Measurements from ENCODE around the gene CPEB3. TPM values are rescaled to one million over a fixed set of nuclear protein-coding genes. Genes with fewer than 3 reads are reported as not detected.
"Not testable (repeated sequence)": the region's sequence is repeated elsewhere in the genome, so short reads cannot be mapped to it uniquely, and the experiment has no call there.

CPEB3 gene
- total and polyA plus RNA-seq, 9 of the 15 experiments (the other 6 are each of a cell fraction or from before 2014, with no cell fraction given), result 0.15 to 1.2 (median 0.51) TPM

DNA sequence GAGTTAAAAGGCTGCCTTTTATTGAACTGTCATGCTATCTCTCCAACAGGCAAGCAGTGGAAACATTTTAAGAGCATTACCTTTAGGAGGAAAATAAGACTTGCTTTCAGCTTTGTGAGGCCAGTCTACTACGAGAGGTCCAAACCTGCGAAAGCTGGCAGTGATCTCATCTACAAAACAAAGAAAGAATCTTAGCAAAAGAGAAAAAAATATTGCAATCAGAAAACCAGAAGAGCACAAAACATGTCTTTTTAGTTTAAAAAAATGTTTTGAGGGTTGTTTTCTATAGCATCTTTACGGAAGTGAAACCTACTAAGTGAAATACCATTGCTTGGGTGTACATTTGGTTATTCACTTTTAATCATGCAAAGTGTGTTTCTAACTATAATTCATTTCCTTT is 147.9 kb downstream of the CPEB3 start:
- Histone ChIP-seq H3K4me2 (ENCODE audit: insufficient read depth, low read length) (no peak overlapping the region), H3K4me3 (no peak overlapping the region)

DNA sequence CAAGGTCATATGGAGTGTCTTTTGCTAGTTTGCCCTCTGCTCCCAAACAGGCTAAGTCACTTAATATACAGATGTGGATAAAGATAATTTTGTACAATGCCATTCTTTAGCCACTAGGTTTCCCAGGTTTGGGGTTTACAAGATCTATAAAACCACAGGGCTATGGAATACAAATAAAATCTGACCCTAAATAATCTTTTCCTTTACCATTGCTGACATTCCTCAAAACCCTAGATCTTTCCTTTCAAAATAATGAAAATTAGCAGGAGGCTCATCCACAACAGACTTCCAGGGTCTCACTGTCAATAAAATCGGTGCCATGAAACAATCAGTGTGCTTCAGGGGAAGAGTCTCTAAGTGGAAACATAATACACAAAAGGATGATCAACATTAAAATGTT is 148.4 kb downstream of the CPEB3 start:
- DNase-seq (ENCODE audit: extremely low read depth in 1 of 4, low spot score in 3 of 4) (no peak), ATAC-seq (no peak), FAIRE-seq (no peak)
- H3K4me2 ChIP-seq (ENCODE audit: insufficient read depth, low read length), result no peak overlapping the region
- H3K27me3 ChIP-seq (ENCODE audit: control insufficient read depth in 2 of 2, insufficient read depth in 2 of 2, low read length in 2 of 2), result no peaks in the 10 kb centered on the region
- H3K9ac ChIP-seq (ENCODE audit: insufficient read depth in 1 of 2, low read depth in 2 of 2, low read length in 2 of 2), result no peak overlapping the region
- no peak overlapping the region for H3K4me3 ChIP-seq
- TF ChIP-seq, protein P1, sequence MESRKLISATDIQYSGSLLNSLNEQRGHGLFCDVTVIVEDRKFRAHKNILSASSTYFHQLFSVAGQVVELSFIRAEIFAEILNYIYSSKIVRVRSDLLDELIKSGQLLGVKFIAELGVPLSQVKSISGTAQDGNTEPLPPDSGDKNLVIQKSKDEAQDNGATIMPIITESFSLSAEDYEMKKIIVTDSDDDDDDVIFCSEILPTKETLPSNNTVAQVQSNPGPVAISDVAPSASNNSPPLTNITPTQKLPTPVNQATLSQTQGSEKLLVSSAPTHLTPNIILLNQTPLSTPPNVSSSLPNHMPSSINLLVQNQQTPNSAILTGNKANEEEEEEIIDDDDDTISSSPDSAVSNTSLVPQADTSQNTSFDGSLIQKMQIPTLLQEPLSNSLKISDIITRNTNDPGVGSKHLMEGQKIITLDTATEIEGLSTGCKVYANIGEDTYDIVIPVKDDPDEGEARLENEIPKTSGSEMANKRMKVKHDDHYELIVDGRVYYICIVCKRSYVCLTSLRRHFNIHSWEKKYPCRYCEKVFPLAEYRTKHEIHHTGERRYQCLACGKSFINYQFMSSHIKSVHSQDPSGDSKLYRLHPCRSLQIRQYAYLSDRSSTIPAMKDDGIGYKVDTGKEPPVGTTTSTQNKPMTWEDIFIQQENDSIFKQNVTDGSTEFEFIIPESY (CRISPR knock-in tag; IDR thresholded peaks at IDR 0.05), result no peak
- no peak for TF ChIP-seq HOXB6 (CRISPR knock-in tag; IDR thresholded peaks at IDR 0.05; ENCODE audit: borderline replicate concordance)
- TF ChIP-seq ZNF699 (CRISPR knock-in tag; IDR thresholded peaks at IDR 0.05; ENCODE audit: insufficient replicate concordance), result no peak
- no peak for TF ChIP-seq XRCC3 (IDR thresholded peaks at IDR 0.05)
- TF ChIP-seq BRD9 (IDR thresholded peaks at IDR 0.05; ENCODE audit: low read depth, partially characterized antibody), result no peak
- H3K9me3 ChIP-seq (replicated peaks; ENCODE audit: control insufficient read depth, insufficient read depth, low read depth, low read length), result no peaks in the 10 kb centered on the region
- H3K4me1 ChIP-seq (replicated peaks in 1 of 2; ENCODE audit: control insufficient read depth in 2 of 2, insufficient read depth in 2 of 2, low read length in 2 of 2), result no peaks in the 10 kb centered on the region
- H3K27ac ChIP-seq (ENCODE audit: extremely low read depth, low read depth, low read length), result no peak overlapping the region
- ChIA-PET CTCF (ENCODE audit: low intra/inter-chr PET ratio) (no interaction called here), POLR2A (no interaction called here)
- H3K79me2 ChIP-seq (ENCODE audit: control insufficient read depth, insufficient read depth, low read length), result no peaks in the 10 kb centered on the region
- intact Hi-C loops (cut with micrococcal nuclease) (no loop called here), in situ Hi-C loops (cut with MboI) (no loop called here)
- H3K9me1 ChIP-seq (ENCODE audit: control insufficient read depth, insufficient read depth, low read length), result no peaks in the 10 kb centered on the region
- no peaks in the 10 kb centered on the region for H4K20me1 ChIP-seq (replicated peaks; ENCODE audit: control insufficient read depth, insufficient read depth, low read length)
- 20% methylated on average over 1 of the region's 1 CpG for WGBS (ENCODE audit: insufficient coverage, low coverage, missing lambda C conversion rate)
- no peak overlapping the region for H2AFZ ChIP-seq (ENCODE audit: low read depth, low read length)
- BruUV-seq (replicated peaks), result no TSS peak
- no peaks in the 10 kb centered on the region for H3K36me3 ChIP-seq (ENCODE audit: control insufficient read depth, insufficient read depth, low read length)

More for the DNA sequence above, 147.9 kb downstream of the CPEB3 start:
- FAIRE-seq (no peak), ATAC-seq (no peak), DNase-seq (ENCODE audit: extremely low read depth in 1 of 4, low spot score in 3 of 4) (no peak)
- no peaks in the 10 kb centered on the region for H3K27me3 ChIP-seq (ENCODE audit: control insufficient read depth in 2 of 2, insufficient read depth in 2 of 2, low read length in 2 of 2)
- no peak overlapping the region for H2AFZ ChIP-seq (ENCODE audit: low read depth, low read length)
- intact Hi-C loops (cut with micrococcal nuclease), result no loop called here
- no peak overlapping the region for H3K9ac ChIP-seq (ENCODE audit: insufficient read depth in 1 of 2, low read depth in 2 of 2, low read length in 2 of 2)
- H3K9me3 ChIP-seq (replicated peaks; ENCODE audit: control insufficient read depth, insufficient read depth, low read depth, low read length), result no peaks in the 10 kb centered on the region
- BruUV-seq (replicated peaks), result no TSS peak
- no peaks in the 10 kb centered on the region for H3K4me1 ChIP-seq (replicated peaks in 1 of 2; ENCODE audit: control insufficient read depth in 2 of 2, insufficient read depth in 2 of 2, low read length in 2 of 2)
- H4K20me1 ChIP-seq (replicated peaks; ENCODE audit: control insufficient read depth, insufficient read depth, low read length), result no peaks in the 10 kb centered on the region
- TF ChIP-seq NR4A1 (CRISPR knock-in tag; IDR thresholded peaks at IDR 0.05) (no peak), NR4A1 (tag; IDR thresholded peaks at IDR 0.05) (no peak)
- in situ Hi-C loops (cut with MboI), result no loop called here
- no peak overlapping the region for H3K27ac ChIP-seq (ENCODE audit: extremely low read depth, low read depth, low read length)
- WGBS (ENCODE audit: insufficient coverage, low coverage, missing lambda C conversion rate), result 64% methylated on average over 3 of the region's 3 CpGs
- ChIA-PET POLR2A (no interaction called here), CTCF (ENCODE audit: low intra/inter-chr PET ratio) (no interaction called here)
- no peaks in the 10 kb centered on the region for H3K36me3 ChIP-seq (ENCODE audit: control insufficient read depth, insufficient read depth, low read length)
- H3K79me2 ChIP-seq (ENCODE audit: control insufficient read depth, insufficient read depth, low read length), result no peaks in the 10 kb centered on the region
- H3K9me1 ChIP-seq (ENCODE audit: control insufficient read depth, insufficient read depth, low read length), result no peaks in the 10 kb centered on the region

DNA sequence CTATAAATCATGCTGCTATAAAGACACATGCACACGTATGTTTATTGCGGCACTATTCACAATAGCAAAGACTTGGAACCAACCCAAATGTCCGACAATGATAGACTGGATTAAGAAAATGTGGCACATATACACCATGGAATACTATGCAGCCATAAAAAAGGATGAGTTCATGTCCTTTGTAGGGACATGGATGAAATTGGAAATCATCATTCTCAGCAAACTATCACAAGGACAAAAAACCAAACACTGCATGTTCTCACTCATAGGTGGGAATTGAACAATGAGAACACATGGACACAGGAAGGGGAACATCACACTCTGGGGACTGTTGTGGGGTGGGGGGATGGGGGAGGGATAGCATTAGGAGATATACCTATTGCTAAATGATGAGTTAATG is 149.7 kb downstream of the CPEB3 start:
- DNase-seq (ENCODE audit: extremely low read depth in 1 of 4, low spot score in 3 of 4); H3K27ac ChIP-seq (ENCODE audit: extremely low read depth, low read depth, low read length); H3K79me2 ChIP-seq (ENCODE audit: control insufficient read depth, insufficient read depth, low read length); H3K9me3 ChIP-seq (replicated peaks; ENCODE audit: control insufficient read depth, insufficient read depth, low read depth, low read length); H3K4me2 ChIP-seq (ENCODE audit: insufficient read depth, low read length); H3K4me1 ChIP-seq (replicated peaks in 1 of 2; ENCODE audit: control insufficient read depth in 2 of 2, insufficient read depth in 2 of 2, low read length in 2 of 2); CTCF ChIA-PET (ENCODE audit: low intra/inter-chr PET ratio); FAIRE-seq; H4K20me1 ChIP-seq (replicated peaks; ENCODE audit: control insufficient read depth, insufficient read depth, low read length); H3K9me1 ChIP-seq (ENCODE audit: control insufficient read depth, insufficient read depth, low read length); H3K27me3 ChIP-seq (ENCODE audit: control insufficient read depth in 2 of 2, insufficient read depth in 2 of 2, low read length in 2 of 2); H3K36me3 ChIP-seq (ENCODE audit: control insufficient read depth, insufficient read depth, low read length); in situ Hi-C loops (cut with MboI); POLR2A ChIA-PET; H3K9ac ChIP-seq (ENCODE audit: insufficient read depth in 1 of 2, low read depth in 2 of 2, low read length in 2 of 2); H3K4me3 ChIP-seq; ATAC-seq; intact Hi-C loops (cut with micrococcal nuclease); BruUV-seq (replicated peaks); H2AFZ ChIP-seq (ENCODE audit: low read depth, low read length): not testable (repeated sequence)
- no CpG with 5 or more reads among the region's 3 CpGs for WGBS (ENCODE audit: insufficient coverage, low coverage, missing lambda C conversion rate)

All from K562 (cell line).